Effector memory CD4-positive, alpha-beta T cell (primary cell): ENCODE measurements around the gene TOR3A.
"Not testable (repeated sequence)": the region's sequence is repeated elsewhere in the genome, so short reads cannot be mapped to it uniquely, and the experiment has no call there.

ENCODE experiments used
- DNase-seq, 3 donors: peaks; one replicate each; pipeline ENCODE4 v3.0.0-alpha.2; 2020
- H3K27ac ChIP-seq: 2 replicates; pipeline ENCODE4 v1.7.0; 2013; ENCODE audit warnings: mild to moderate bottlenecking, low read length, moderate library complexity; ENCODE audit not compliant: insufficient read depth, poor library complexity, severe bottlenecking
- H3K27me3 ChIP-seq: replicated peaks from 2 replicates; pipeline ENCODE4 v1.7.0; 2013; ENCODE audit warnings: mild to moderate bottlenecking, low read length; ENCODE audit not compliant: insufficient read depth, control insufficient read depth, poor library complexity, severe bottlenecking
- H3K36me3 ChIP-seq: 2 replicates; pipeline ENCODE4 v1.7.0; 2013; ENCODE audit warnings: mild to moderate bottlenecking, low read length, moderate library complexity; ENCODE audit not compliant: control insufficient read depth, insufficient read depth
- H3K4me1 ChIP-seq: 2 replicates; pipeline ENCODE4 v1.7.0; 2013; ENCODE audit warnings: low read length, mild to moderate bottlenecking; ENCODE audit not compliant: control insufficient read depth, insufficient read depth, poor library complexity, severe bottlenecking
- H3K4me3 ChIP-seq: 2 replicates; pipeline ENCODE4 v1.7.0; 2013; ENCODE audit warnings: low read length, low read depth, mild to moderate bottlenecking; ENCODE audit not compliant: insufficient read depth, poor library complexity, severe bottlenecking
- H3K9me3 ChIP-seq: 2 replicates; pipeline ENCODE4 v1.7.0; 2013; ENCODE audit warnings: mild to moderate bottlenecking, low read length, moderate library complexity; ENCODE audit not compliant: control insufficient read depth
- total RNA-seq, 3 donors: gene quantifications; one replicate each; lab custom pipeline; 2026; lab: John Stamatoyannopoulos, UW

The TOR3A gene, protein sequence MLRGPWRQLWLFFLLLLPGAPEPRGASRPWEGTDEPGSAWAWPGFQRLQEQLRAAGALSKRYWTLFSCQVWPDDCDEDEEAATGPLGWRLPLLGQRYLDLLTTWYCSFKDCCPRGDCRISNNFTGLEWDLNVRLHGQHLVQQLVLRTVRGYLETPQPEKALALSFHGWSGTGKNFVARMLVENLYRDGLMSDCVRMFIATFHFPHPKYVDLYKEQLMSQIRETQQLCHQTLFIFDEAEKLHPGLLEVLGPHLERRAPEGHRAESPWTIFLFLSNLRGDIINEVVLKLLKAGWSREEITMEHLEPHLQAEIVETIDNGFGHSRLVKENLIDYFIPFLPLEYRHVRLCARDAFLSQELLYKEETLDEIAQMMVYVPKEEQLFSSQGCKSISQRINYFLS
- total RNA-seq = 23.0 to 38.3 (median 26.6) reads per million in 3 donors

- no peaks in the 10 kb centered on the region for H3K27me3 ChIP-seq
- no peaks in the 10 kb centered on the region for H3K9me3 ChIP-seq
- peak; percentile 61 to 66 (median 63) for DNase-seq
- H3K27ac ChIP-seq = peak within 1 kb of the TSS; percentile 87
- peak within 1 kb of the TSS; percentile 91 for H3K4me3 ChIP-seq
- peaks cover 14% of the 10 kb centered on the region for H3K4me1 ChIP-seq
- no peaks in the 10 kb centered on the region for H3K36me3 ChIP-seq
Observed at GRCh38 chr1:179081687-179082332, at the start of gene TOR3A. Gene TOR3A, plus strand, starts transcription at chr1:179082070. Its CDS starts 59 bp downstream, at chr1:179082129.

- H3K4me3 ChIP-seq = no peak overlapping the region
- no peaks in the 10 kb centered on the region for H3K36me3 ChIP-seq
- H3K27ac ChIP-seq = no peak overlapping the region
- no peaks in the 10 kb centered on the region for H3K9me3 ChIP-seq
- H3K27me3 ChIP-seq = no peaks in the 10 kb centered on the region
- H3K4me1 ChIP-seq = peaks cover 8% of the 10 kb centered on the region
- DNase-seq = no peak
Observed at GRCh38 chr1:179034720-179035119, 47.1 kb upstream of the TOR3A start.

DNA sequence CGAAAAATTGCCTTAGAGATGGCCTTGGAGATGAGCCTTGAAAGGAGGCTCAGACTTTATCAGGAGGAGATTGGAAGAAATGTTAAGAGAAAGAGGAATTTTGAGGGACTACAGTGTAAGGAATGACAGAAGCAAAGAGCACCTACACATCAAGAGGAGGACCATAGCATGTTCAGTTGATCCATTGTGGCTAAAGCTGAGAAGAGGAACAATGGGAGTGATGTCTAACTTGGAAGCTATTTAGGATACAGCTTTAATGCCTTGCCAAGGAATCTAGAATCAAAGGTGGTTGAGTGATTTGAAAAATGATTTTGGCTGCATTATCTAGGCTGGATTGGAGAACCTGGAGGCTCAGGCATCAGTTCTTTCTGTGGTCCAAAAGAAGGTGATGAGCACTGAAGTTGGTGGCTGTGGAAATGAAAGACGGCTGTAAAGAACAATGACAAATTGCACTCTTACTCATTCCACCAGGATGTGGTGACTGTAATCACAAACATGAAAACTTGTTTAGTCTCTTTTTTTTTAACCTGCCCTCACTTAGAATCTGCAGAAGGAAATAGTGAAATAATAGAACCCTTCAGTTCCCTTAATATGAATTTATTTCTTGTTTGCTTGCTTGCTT lies 44.9 kb upstream of the TOR3A start:
- no peaks in the 10 kb centered on the region for H3K9me3 ChIP-seq
- no peak for DNase-seq
- no peak overlapping the region for H3K4me3 ChIP-seq
- no peaks in the 10 kb centered on the region for H3K27me3 ChIP-seq
- no peaks in the 10 kb centered on the region for H3K36me3 ChIP-seq
- H3K27ac ChIP-seq = no peak overlapping the region
- peaks cover 8% of the 10 kb centered on the region for H3K4me1 ChIP-seq

GRCh38 chr1:179038528-179039281 lies 43.2 kb upstream of the TOR3A start:
- Histone ChIP-seq H3K27me3 (no peaks in the 10 kb centered on the region), H3K36me3 (no peaks in the 10 kb centered on the region), H3K27ac (no peak overlapping the region), H3K9me3 (no peaks in the 10 kb centered on the region), H3K4me1 (peaks cover 7% of the 10 kb centered on the region), H3K4me3 (no peak overlapping the region)
- no peak for DNase-seq

DNA sequence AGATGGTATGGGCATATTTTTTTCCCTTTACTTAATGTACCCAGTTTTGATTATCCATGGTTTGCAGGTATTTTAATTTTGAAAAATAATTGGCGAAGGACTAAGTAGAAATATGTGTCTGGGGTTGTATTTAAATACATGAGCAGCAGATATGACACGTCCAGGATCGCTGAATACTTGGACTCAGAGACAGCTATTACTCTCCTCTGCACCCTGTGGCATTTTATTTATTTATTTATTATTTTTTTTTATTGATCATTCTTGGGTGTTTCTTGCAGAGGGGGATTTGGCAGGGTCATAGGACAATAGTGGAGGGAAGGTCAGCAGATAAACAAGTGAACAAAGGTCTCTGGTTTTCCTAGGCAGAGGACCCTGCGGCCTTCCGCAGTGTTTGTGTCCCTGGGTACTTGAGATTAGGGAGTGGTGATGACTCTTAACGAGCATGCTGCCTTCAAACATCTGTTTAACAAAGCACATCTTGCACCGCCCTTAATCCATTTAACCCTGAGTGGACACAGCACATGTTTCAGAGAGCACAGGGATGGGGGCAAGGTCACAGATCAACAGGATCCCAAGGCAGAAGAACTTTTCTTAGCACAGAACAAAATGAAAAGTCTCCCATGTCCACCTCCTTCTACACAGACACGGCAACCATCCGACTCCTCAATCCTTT lies 42.2 kb upstream of the TOR3A start:
- H3K27me3 ChIP-seq, H3K27ac ChIP-seq, H3K4me3 ChIP-seq, H3K36me3 ChIP-seq, H3K4me1 ChIP-seq, H3K9me3 ChIP-seq, DNase-seq: not testable (repeated sequence)

DNA sequence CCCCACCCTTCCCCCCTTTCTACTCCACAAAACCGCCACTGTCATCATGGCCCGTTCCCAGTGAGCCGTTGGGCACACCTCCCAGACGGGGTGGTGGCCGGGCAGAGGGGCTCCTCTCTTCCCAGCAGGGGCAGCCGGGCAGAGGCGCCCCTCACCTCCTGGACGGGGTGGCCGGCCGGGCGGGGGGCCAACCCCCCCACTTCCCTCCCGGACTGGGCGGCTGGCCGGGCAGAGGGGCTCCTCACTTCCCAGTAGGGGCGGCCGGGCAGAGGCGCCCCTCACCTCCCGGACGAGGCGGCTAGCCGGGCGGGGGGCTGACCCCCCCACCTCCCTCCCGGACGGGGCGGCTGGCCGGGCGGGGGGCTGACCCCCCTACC lies 41.7 kb upstream of the TOR3A start:
- H3K4me1 ChIP-seq, H3K27ac ChIP-seq, H3K27me3 ChIP-seq, H3K4me3 ChIP-seq, DNase-seq, H3K36me3 ChIP-seq, H3K9me3 ChIP-seq: not testable (repeated sequence)

DNA sequence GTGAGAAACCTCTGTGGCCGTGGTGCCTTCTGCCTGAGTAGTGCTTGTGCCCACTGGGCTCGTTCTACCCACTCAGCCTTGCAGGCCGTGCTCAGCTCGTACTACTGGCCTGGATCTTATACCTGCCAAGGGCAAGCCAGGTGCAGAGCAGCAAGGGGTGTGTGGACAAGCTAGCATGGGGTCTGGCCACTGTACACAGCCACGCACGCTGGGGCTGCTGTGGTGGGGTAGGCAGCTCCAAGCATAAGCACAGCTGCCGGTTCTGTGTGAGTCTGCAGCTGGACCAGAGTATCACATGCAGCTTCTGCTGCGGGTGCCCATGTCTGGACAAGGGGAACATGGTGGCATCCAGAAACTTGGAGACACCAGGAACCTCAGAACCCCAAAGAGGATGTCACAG lies 39.8 kb upstream of the TOR3A start:
- no peak overlapping the region for H3K27ac ChIP-seq
- no peaks in the 10 kb centered on the region for H3K4me1 ChIP-seq
- H3K9me3 ChIP-seq = no peaks in the 10 kb centered on the region
- no peak for DNase-seq
- no peak overlapping the region for H3K4me3 ChIP-seq
- no peaks in the 10 kb centered on the region for H3K27me3 ChIP-seq
- H3K36me3 ChIP-seq = no peaks in the 10 kb centered on the region

- Histone ChIP-seq H3K9me3 (no peaks in the 10 kb centered on the region), H3K4me1 (no peaks in the 10 kb centered on the region), H3K27ac (no peak overlapping the region), H3K4me3 (no peak overlapping the region), H3K36me3 (no peaks in the 10 kb centered on the region), H3K27me3 (no peaks in the 10 kb centered on the region)
- DNase-seq = no peak
Observed at GRCh38 chr1:179042700-179043099, 39.2 kb upstream of the TOR3A start.

GRCh38 chr1:179043266-179043665 lies 38.6 kb upstream of the TOR3A start:
- no peaks in the 10 kb centered on the region for H3K36me3 ChIP-seq
- no peak for DNase-seq
- no peak overlapping the region for H3K4me3 ChIP-seq
- H3K9me3 ChIP-seq = no peaks in the 10 kb centered on the region
- H3K27me3 ChIP-seq = no peaks in the 10 kb centered on the region
- H3K27ac ChIP-seq = no peak overlapping the region
- no peaks in the 10 kb centered on the region for H3K4me1 ChIP-seq
